Measurements from ENCODE around the gene PITX1.
"Not testable (repeated sequence)": the region's sequence is repeated elsewhere in the genome, so short reads cannot be mapped to it uniquely, and the experiment has no call there.

Gene PITX1

GRCh38 chr5:134994560-134995156 lies 39.4 kb downstream of the PITX1 start:
- Histone ChIP-seq H3K4me1 (ENCODE audit: insufficient read depth, low read length, severe bottlenecking) (peaks cover 16% of the 10 kb centered on the region), H3F3A (ENCODE audit: insufficient read depth, low read length) (no peaks in the 10 kb centered on the region), H3K36me3 (ENCODE audit: insufficient read depth, low read length) (no peaks in the 10 kb centered on the region; the same call in 1 of the 2 replicates), H3K79me2 (ENCODE audit: insufficient read depth, low read length) (no peaks in the 10 kb centered on the region), H2AFZ (ENCODE audit: low read length) (no peak overlapping the region), H3K4me3 (ENCODE audit: low read depth, low read length, poor library complexity, severe bottlenecking) (no peak overlapping the region), H3K9me3 (ENCODE audit: low read length) (peaks cover 9% of the 10 kb centered on the region; the same call in 1 of the 2 replicates), H3K27ac (ENCODE audit: low read depth, low read length, poor library complexity, severe bottlenecking) (no peak overlapping the region), H3K9ac (ENCODE audit: low read length) (no peak overlapping the region), H3K27me3 (ENCODE audit: insufficient read depth, low read length) (no peaks in the 10 kb centered on the region), H3K9me2 (ENCODE audit: low read depth, low read length) (no peaks in the 10 kb centered on the region), H4K20me1 (ENCODE audit: insufficient read depth, low read length) (no peaks in the 10 kb centered on the region), H3K4me2 (ENCODE audit: low read length) (no peak overlapping the region)
- TF ChIP-seq EZH2 (IDR thresholded peaks at IDR 0.05; ENCODE audit: borderline replicate concordance, low read length) = no peak

- TF ChIP-seq CTCF (IDR thresholded peaks at IDR 0.05; ENCODE audit: low read length) (no peak), EZH2 (IDR thresholded peaks at IDR 0.05; ENCODE audit: borderline replicate concordance, low read length) (no peak)
- no peak overlapping the region for H3K9ac ChIP-seq (ENCODE audit: low read length)
- H3K9me2 ChIP-seq (ENCODE audit: low read depth, low read length) = no peaks in the 10 kb centered on the region
- no peaks in the 10 kb centered on the region for H3F3A ChIP-seq (ENCODE audit: insufficient read depth, low read length)
- peaks cover 9% of the 10 kb centered on the region; the same call in 1 of the 2 replicates for H3K9me3 ChIP-seq (ENCODE audit: low read length)
- H3K4me3 ChIP-seq (ENCODE audit: low read depth, low read length, poor library complexity, severe bottlenecking) = no peak overlapping the region
- no peaks in the 10 kb centered on the region for H3K27me3 ChIP-seq (ENCODE audit: insufficient read depth, low read length)
- no peaks in the 10 kb centered on the region for H4K20me1 ChIP-seq (ENCODE audit: insufficient read depth, low read length)
- H3K27ac ChIP-seq (ENCODE audit: low read depth, low read length, poor library complexity, severe bottlenecking) = no peak overlapping the region
- H3K4me1 ChIP-seq (ENCODE audit: insufficient read depth, low read length, severe bottlenecking) = peaks cover 16% of the 10 kb centered on the region
- no peak overlapping the region for H2AFZ ChIP-seq (ENCODE audit: low read length)
- no peaks in the 10 kb centered on the region; the same call in 1 of the 2 replicates for H3K36me3 ChIP-seq (ENCODE audit: insufficient read depth, low read length)
- H3K79me2 ChIP-seq (ENCODE audit: insufficient read depth, low read length) = no peaks in the 10 kb centered on the region
- H3K4me2 ChIP-seq (ENCODE audit: low read length) = no peak overlapping the region
Observed at GRCh38 chr5:134993161-134993560, 40.9 kb downstream of the PITX1 start.

- Histone ChIP-seq H2AFZ (ENCODE audit: low read length) (no peak overlapping the region), H3K27ac (ENCODE audit: low read depth, low read length, poor library complexity, severe bottlenecking) (no peak overlapping the region), H3K36me3 (ENCODE audit: insufficient read depth, low read length) (no peaks in the 10 kb centered on the region; the same call in 1 of the 2 replicates), H3K9ac (ENCODE audit: low read length) (no peak overlapping the region), H3K9me2 (ENCODE audit: low read depth, low read length) (no peaks in the 10 kb centered on the region), H3K9me3 (ENCODE audit: low read length) (peaks cover 9% of the 10 kb centered on the region; the same call in 1 of the 2 replicates), H3K4me2 (ENCODE audit: low read length) (no peak overlapping the region), H3K27me3 (ENCODE audit: insufficient read depth, low read length) (no peaks in the 10 kb centered on the region), H4K20me1 (ENCODE audit: insufficient read depth, low read length) (no peaks in the 10 kb centered on the region), H3K4me1 (ENCODE audit: insufficient read depth, low read length, severe bottlenecking) (peaks cover 16% of the 10 kb centered on the region), H3F3A (ENCODE audit: insufficient read depth, low read length) (no peaks in the 10 kb centered on the region), H3K4me3 (ENCODE audit: low read depth, low read length, poor library complexity, severe bottlenecking) (no peak overlapping the region), H3K79me2 (ENCODE audit: insufficient read depth, low read length) (no peaks in the 10 kb centered on the region)
- TF ChIP-seq CTCF (IDR thresholded peaks at IDR 0.05; ENCODE audit: low read length) (no peak), EZH2 (IDR thresholded peaks at IDR 0.05; ENCODE audit: borderline replicate concordance, low read length) (no peak)
Observed at GRCh38 chr5:134992148-134992547, 41.9 kb downstream of the PITX1 start.

- H3F3A ChIP-seq (ENCODE audit: insufficient read depth, low read length) = not testable (repeated sequence)
Observed at GRCh38 chr5:134990183-134990582, 43.8 kb downstream of the PITX1 start.

More at GRCh38 chr5:134990183-134990582, 43.8 kb downstream of the PITX1 start:
- not testable (repeated sequence) for H3K9me3 ChIP-seq (ENCODE audit: low read length); H3K36me3 ChIP-seq (ENCODE audit: insufficient read depth, low read length); H3K27me3 ChIP-seq (ENCODE audit: insufficient read depth, low read length); H3K4me3 ChIP-seq (ENCODE audit: low read depth, low read length, poor library complexity, severe bottlenecking); H3K9me2 ChIP-seq (ENCODE audit: low read depth, low read length); H3K4me2 ChIP-seq (ENCODE audit: low read length); H4K20me1 ChIP-seq (ENCODE audit: insufficient read depth, low read length); H3K79me2 ChIP-seq (ENCODE audit: insufficient read depth, low read length); H3K9ac ChIP-seq (ENCODE audit: low read length); H2AFZ ChIP-seq (ENCODE audit: low read length); H3K27ac ChIP-seq (ENCODE audit: low read depth, low read length, poor library complexity, severe bottlenecking)
- H3K4me1 ChIP-seq (ENCODE audit: insufficient read depth, low read length, severe bottlenecking) = peaks cover 12% of the 10 kb centered on the region
